Tibial nerve (tissue), 4 donors: ENCODE measurements around the gene RPL41.

Experiments
- CTCF ChIP-seq, 5 experiments: fragments of 200-600 bp in 3 of 5; fragments of 450-650 bp in 2 of 5; sonication (generic) in 3 of 5; IDR thresholded peaks; one replicate each; pipeline ENCODE4 v1.5.1; 2016 to 2019; ENCODE audit warnings: antibody characterized with exemption in 5 of 5, mild to moderate bottlenecking in 3 of 5, moderate library complexity in 2 of 5
- EP300 ChIP-seq, 2 donors: sonication (generic); formaldehyde crosslinking; IDR thresholded peaks; one replicate each; pipeline ENCODE4 v1.6.1; 2017; ENCODE audit warnings: antibody characterized with exemption in 2 of 2, mild to moderate bottlenecking in 1 of 2

GRCh38 chr12:56163533-56164344 is 47.3 kb downstream of the RPL41 start:
- TF ChIP-seq EP300 (IDR thresholded peaks at IDR 0.05) (no peak), CTCF (IDR thresholded peaks at IDR 0.05) (no peak)
